Heart left ventricle (tissue), 13 donors: ENCODE measurements around the gene FAM9A.

Experiments
- CTCF ChIP-seq, 12 donors: fragments of 200-600 bp; sonication (generic) in 4 of 12; IDR thresholded peaks; one replicate each; pipeline versions ENCODE4 v1.5.0 to v1.8.0; 2018 to 2022; ENCODE audit warnings: antibody characterized with exemption in 12 of 12, mild to moderate bottlenecking in 5 of 12
- POLR2A ChIP-seq, 2 donors: fragments of 450-650 bp; IDR thresholded peaks; one replicate each; pipeline ENCODE4 v1.6.1; 2017; ENCODE audit warnings: antibody characterized with exemption in 2 of 2, mild to moderate bottlenecking in 2 of 2, moderate library complexity in 2 of 2
- donor health status: ischemic (EF 13 %, LVEDD 7.1; RV severe dilation, severe dysfunction).
- donor health status: DM: no; HTN: yes; CAD: no.
- donor health status: DM: no; HTN: no; CAD: no.
- donor health status: ischemic (EF 25% LVEDD 6.9; RV normal size, moderate dysfunction).
- donor health status: ischemic (EF 25% LVEDD 5.7; RV mildly dilated, moderate dysfunction).
- donor health status: ischemic (EF 35%, LVEDD 5.7; RV mildly dilated, moderate dysfunction).
- donor health status: nonischemic (EF 11% LVEDD 7.7; RV severe dilation, severe dysfunction).
- donor health status: DM: yes; HTN: yes; CAD: no.
- donor health status: PGD.
- donor health status: ischemic (EF 29% LVEDD 5.4; RV normal size, mild dysfunction).
- donor health status: nonischemic (EF 23%, LVEDD 6.1; RV moderate dilation, normal function).

GRCh38 chrX:8783097-8783713, 18.0 kb downstream of the FAM9A start:
- TF ChIP-seq CTCF (IDR thresholded peaks at IDR 0.05) (peak in 10 of 12 donors; percentile 16 to 54 (median 40)), POLR2A (IDR thresholded peaks at IDR 0.05) (no peak)
